ENCODE measurements around the gene KIAA1328.

DNA sequence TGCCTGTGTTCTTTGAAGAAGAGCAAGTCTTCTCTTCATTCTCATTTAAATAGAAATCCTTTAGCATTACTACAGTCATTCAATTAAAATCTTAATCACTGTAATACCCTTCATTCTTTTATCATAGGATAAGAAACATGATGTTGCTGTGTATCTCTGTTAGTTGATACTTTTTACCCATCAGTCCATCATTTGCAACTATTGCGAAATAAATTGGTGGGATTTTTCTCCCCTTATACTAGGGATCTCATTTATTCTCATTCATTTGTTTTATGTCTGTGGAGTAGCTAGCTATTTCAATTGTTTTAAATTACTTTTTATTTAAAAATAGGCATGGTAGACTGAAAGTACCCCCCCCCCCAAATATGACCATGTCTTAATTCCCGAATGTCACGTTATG lies 235.3 kb downstream of the KIAA1328 start:
- TF ChIP-seq ZSCAN20 (CRISPR knock-in tag; IDR thresholded peaks at IDR 0.05) (no peak), RFX5 (IDR thresholded peaks at IDR 0.05) (no peak), POLR2A (IDR thresholded peaks at IDR 0.05; ENCODE audit: low read length) (no peak), CHD2 (IDR thresholded peaks at IDR 0.05; ENCODE audit: low read length, partially characterized antibody) (no peak), JUNB (IDR thresholded peaks at IDR 0.05) (no peak), NR3C1 (IDR thresholded peaks at IDR 0.05) (no peak), PHF8 (IDR thresholded peaks at IDR 0.05; ENCODE audit: borderline replicate concordance, low read depth) (no peak)
- TF ChIP-seq, protein P1, sequence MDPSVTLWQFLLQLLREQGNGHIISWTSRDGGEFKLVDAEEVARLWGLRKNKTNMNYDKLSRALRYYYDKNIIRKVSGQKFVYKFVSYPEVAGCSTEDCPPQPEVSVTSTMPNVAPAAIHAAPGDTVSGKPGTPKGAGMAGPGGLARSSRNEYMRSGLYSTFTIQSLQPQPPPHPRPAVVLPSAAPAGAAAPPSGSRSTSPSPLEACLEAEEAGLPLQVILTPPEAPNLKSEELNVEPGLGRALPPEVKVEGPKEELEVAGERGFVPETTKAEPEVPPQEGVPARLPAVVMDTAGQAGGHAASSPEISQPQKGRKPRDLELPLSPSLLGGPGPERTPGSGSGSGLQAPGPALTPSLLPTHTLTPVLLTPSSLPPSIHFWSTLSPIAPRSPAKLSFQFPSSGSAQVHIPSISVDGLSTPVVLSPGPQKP (IDR thresholded peaks at IDR 0.05; ENCODE audit: low read depth, low read length), result no peak
- TF ChIP-seq, protein P2, sequence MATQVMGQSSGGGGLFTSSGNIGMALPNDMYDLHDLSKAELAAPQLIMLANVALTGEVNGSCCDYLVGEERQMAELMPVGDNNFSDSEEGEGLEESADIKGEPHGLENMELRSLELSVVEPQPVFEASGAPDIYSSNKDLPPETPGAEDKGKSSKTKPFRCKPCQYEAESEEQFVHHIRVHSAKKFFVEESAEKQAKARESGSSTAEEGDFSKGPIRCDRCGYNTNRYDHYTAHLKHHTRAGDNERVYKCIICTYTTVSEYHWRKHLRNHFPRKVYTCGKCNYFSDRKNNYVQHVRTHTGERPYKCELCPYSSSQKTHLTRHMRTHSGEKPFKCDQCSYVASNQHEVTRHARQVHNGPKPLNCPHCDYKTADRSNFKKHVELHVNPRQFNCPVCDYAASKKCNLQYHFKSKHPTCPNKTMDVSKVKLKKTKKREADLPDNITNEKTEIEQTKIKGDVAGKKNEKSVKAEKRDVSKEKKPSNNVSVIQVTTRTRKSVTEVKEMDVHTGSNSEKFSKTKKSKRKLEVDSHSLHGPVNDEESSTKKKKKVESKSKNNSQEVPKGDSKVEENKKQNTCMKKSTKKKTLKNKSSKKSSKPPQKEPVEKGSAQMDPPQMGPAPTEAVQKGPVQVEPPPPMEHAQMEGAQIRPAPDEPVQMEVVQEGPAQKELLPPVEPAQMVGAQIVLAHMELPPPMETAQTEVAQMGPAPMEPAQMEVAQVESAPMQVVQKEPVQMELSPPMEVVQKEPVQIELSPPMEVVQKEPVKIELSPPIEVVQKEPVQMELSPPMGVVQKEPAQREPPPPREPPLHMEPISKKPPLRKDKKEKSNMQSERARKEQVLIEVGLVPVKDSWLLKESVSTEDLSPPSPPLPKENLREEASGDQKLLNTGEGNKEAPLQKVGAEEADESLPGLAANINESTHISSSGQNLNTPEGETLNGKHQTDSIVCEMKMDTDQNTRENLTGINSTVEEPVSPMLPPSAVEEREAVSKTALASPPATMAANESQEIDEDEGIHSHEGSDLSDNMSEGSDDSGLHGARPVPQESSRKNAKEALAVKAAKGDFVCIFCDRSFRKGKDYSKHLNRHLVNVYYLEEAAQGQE (IDR thresholded peaks at IDR 0.05), result no peak
- TF ChIP-seq, protein P3, sequence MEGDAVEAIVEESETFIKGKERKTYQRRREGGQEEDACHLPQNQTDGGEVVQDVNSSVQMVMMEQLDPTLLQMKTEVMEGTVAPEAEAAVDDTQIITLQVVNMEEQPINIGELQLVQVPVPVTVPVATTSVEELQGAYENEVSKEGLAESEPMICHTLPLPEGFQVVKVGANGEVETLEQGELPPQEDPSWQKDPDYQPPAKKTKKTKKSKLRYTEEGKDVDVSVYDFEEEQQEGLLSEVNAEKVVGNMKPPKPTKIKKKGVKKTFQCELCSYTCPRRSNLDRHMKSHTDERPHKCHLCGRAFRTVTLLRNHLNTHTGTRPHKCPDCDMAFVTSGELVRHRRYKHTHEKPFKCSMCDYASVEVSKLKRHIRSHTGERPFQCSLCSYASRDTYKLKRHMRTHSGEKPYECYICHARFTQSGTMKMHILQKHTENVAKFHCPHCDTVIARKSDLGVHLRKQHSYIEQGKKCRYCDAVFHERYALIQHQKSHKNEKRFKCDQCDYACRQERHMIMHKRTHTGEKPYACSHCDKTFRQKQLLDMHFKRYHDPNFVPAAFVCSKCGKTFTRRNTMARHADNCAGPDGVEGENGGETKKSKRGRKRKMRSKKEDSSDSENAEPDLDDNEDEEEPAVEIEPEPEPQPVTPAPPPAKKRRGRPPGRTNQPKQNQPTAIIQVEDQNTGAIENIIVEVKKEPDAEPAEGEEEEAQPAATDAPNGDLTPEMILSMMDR (IDR thresholded peaks at IDR 0.05), result no peak
